Astrocyte of the spinal cord (primary cell): ENCODE data around the gene TBCEL.

ENCODE experiments used
- DNase-seq: peaks from one replicate; pipeline ENCODE4 v3.0.0; 2011; ENCODE audit warnings: low read depth, low spot score
- H3K4me3 ChIP-seq: 2 replicates; pipeline ENCODE4 v1.5.1; 2011; ENCODE audit warnings: low read depth, mild to moderate bottlenecking, low read length, moderate library complexity
- in situ Hi-C: cut with HindIII; loops from 2 replicates; pipeline ENCODE4 v1.10.0; 2017; ENCODE audit warnings: low sequenced_read_pairs
- TF ChIP-seq, protein P1 (sequence below): IDR thresholded peaks from 2 replicates; pipeline ENCODE4 v1.5.1; 2012; ENCODE audit warnings: low read depth, mild to moderate bottlenecking, low read length, inconsistent platforms

Gene TBCEL

DNA sequence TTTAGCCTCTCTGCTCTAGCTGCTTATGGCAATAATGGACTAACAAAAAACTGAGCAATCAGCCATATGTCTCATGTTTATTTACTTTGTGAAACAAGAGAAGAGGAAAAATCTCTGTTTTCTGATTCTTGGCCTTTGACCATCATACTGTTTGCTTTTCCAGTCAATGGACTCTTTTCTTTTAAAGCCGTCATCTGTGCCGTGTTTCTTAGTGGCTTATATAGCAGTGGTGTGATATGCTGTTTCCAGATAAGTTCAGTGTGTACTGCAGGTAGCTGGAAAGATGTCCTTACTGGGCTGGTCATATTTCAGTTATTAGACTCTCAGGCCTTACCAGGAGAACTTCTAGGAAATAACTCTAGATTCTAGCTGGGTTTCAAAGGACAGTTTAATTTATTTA lies 43.6 kb downstream of the TBCEL start:
- H3K4me3 ChIP-seq, result no peak overlapping the region
- TF ChIP-seq, protein P1, sequence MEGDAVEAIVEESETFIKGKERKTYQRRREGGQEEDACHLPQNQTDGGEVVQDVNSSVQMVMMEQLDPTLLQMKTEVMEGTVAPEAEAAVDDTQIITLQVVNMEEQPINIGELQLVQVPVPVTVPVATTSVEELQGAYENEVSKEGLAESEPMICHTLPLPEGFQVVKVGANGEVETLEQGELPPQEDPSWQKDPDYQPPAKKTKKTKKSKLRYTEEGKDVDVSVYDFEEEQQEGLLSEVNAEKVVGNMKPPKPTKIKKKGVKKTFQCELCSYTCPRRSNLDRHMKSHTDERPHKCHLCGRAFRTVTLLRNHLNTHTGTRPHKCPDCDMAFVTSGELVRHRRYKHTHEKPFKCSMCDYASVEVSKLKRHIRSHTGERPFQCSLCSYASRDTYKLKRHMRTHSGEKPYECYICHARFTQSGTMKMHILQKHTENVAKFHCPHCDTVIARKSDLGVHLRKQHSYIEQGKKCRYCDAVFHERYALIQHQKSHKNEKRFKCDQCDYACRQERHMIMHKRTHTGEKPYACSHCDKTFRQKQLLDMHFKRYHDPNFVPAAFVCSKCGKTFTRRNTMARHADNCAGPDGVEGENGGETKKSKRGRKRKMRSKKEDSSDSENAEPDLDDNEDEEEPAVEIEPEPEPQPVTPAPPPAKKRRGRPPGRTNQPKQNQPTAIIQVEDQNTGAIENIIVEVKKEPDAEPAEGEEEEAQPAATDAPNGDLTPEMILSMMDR, result no peak
- peak; percentile 43 for DNase-seq
- in situ Hi-C loops, result no loop called here

DNA sequence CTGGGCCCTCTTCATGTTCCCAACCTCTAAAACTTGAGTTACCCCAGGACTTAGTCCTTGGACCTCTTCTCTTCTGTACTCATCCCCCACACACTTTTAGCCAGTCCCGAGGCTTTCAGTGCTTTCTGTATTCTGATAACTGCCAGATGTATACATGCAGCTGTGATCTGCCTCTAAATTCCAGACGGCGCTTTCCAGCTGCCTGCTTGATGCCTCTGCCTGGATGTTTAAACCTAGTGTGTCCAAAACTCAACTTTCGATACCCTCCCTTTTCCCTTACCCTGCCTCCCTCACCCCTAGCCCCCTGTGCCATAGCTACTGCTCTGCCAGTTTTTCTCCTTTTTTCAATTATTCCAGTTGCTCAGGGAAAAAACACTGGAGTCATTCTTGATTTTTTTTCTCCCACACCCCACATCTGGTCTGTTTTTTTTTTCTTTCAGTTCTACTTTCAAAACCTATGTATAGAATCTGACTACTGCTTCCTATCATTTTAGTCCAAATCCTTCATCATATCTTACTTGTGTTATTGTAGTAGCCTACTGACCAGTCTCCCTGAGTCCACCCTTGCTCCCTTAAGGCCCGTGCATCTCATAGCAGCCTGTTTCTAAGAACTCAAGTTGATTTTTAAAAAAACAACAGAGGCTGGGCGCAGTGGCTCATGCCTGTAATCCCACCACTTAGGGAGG lies 44.2 kb downstream of the TBCEL start:
- in situ Hi-C loops, result no loop called here
- H3K4me3 ChIP-seq, result no peak overlapping the region
- TF ChIP-seq, protein P1, result no peak
- DNase-seq, result no peak

DNA sequence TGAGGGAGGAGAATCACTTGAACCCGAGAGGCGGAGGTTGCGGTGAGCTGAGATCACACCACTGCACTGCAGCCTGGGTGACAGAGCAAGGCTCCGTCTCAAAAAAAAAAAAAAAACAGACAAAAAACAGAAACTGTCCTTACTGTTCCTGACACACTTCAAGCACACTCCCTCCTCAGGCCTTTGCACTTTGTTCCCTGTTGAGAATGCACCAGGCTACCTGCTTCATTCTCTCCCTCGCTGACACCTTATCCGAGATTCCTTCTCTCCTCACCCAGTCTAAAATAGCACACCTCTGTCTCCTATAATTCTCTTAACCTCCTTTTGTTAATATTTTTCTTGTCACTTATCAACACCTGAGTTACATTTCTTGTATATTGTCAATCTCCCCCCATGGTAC lies 44.9 kb downstream of the TBCEL start:
- no peak for DNase-seq
- TF ChIP-seq, protein P1, result no peak
- no peak overlapping the region for H3K4me3 ChIP-seq
- in situ Hi-C loops, result no loop called here

DNA sequence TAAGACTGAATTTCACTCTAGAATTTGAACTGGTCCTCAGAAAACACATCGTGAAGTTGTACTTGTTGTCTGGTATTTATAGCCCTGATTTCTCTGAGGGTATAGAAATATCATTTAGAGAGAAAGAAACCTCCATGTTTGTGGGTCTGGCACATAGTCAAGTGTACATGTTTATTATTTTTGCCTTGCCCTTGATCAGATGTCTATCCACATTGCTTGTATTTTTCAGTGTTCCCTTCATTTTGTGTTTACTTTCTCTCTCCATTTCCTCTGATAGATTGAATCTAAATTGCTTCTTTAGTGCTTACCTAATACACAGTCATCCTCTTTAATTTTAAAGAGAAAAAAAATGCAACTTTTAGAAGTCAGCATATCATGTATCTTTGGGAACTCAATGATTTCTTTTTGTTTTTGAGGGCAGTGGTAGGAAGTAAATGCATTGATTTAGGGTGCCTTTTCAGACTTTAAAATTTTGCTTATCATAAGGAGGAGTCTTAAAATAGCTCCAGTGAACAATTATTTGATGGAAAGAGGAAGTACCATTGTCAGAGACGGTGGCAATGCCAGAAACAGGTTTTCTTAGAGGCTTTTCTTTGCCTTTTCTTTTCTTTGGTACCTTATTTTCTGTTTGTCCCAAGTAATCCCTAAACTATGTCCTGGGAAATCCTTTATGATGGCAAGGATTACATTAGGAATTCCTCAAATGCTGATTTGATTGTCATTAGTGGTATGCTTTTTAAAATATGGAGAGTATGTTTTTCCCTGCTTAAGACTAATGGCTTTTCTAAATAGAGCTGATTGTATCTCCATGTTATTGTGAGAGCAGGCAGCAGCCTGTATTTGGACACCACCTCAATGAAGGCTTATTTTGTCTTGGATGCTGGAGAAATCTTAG lies 47.3 kb downstream of the TBCEL start:
- no peak overlapping the region for H3K4me3 ChIP-seq
- in situ Hi-C loops, result no loop called here
- peak; percentile 31 for DNase-seq
- TF ChIP-seq, protein P1, result no peak

DNA sequence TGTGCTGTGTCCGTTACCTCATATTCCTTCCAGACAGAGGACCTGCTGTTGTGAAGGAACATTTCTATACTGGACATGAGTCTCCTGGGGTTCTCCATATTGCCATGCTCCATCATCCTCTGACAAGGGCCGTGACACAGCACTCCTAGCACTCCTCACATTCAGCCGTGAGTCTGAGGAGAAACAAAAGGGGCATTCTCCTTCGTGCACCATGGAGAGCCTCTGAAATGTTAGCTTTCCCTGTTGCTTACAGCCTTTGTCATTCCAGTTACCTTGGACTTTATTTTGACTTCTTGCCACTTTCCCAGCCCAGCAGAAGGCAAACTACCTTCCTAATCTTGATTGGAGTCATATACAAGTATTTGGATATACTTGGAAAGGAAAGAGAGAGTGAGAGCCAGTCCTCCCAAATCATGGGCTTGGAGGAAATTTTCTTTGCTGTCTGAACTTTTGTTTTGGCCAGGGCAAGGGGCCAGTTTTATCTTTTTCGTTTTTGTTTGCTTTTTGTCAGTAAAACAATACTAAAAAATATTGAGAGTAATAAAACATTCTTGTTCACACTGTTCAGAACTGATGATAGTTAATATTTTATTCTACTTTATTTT lies 48.0 kb downstream of the TBCEL start:
- TF ChIP-seq, protein P1, result no peak
- in situ Hi-C loops, result no loop called here
- H3K4me3 ChIP-seq, result no peak overlapping the region
- DNase-seq, result no peak

DNA sequence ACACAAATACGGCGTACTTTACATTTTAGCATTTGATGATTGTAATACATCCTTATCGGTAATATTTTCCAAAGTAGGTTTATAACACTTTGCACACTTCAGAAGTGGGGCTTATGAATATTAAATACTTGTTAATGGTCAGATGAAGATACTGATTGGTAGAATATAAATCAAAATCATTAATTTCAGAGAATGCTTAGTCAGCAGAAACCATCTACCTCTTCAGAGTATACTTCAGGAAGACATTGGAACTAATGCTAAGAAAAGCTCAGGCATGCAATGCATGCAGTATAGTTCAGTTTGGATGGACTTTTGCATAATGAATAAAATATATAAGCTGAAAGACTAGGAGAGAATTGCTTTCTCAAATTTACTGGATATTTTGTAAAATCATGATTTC lies 57.4 kb downstream of the TBCEL start:
- DNase-seq, result no peak
- in situ Hi-C loops, result no loop called here
- no peak overlapping the region for H3K4me3 ChIP-seq
- TF ChIP-seq, protein P1, result no peak
